CD14-positive monocyte (primary cell): ENCODE measurements around the gene PDIA6. TPM values are rescaled to one million over a fixed set of nuclear protein-coding genes. Genes with fewer than 3 reads are reported as not detected.

Experiments used
- DNase-seq, 3 donors: peaks; one replicate each; pipeline ENCODE4 v3.0.0-alpha.2; 2011 to 2022
- H2AFZ ChIP-seq: 2 replicates; pipeline ENCODE4 v1.6.0; 2012; ENCODE audit warnings: mild to moderate bottlenecking, low read depth, low read length, inconsistent platforms; ENCODE audit not compliant: insufficient read depth, poor library complexity, severe bottlenecking
- H3K27ac ChIP-seq, 2 donors: 1 replicate in 1 of 2; 2 replicates in 1 of 2; pipeline ENCODE4 v1.5.1; 2012 to 2013; ENCODE audit warnings: low read length in 2 of 2, control low read depth in 1 of 2, inconsistent platforms in 1 of 2, low read depth in 1 of 2, mild to moderate bottlenecking in 1 of 2
- H3K27me3 ChIP-seq, 2 donors: one replicate each; pipeline versions ENCODE4 v1.6.0 to v1.6.1; 2011 to 2013; ENCODE audit warnings: low read length in 2 of 2; ENCODE audit not compliant: control insufficient read depth in 2 of 2, insufficient read depth in 2 of 2
- H3K36me3 ChIP-seq, 2 donors: replicated peaks in 1 of 2; 1 replicate in 1 of 2; 2 replicates in 1 of 2; pipeline versions ENCODE4 v1.5.1 to v1.6.1; 2012 to 2013; ENCODE audit warnings: low read length in 2 of 2, control low read depth in 1 of 2, inconsistent platforms in 1 of 2, mild to moderate bottlenecking in 1 of 2; ENCODE audit not compliant: insufficient read depth in 2 of 2, control insufficient read depth in 1 of 2
- H3K4me1 ChIP-seq, 2 donors: 1 replicate in 1 of 2; 2 replicates in 1 of 2; pipeline versions ENCODE4 v1.5.1 to v1.6.1; 2012 to 2013; ENCODE audit warnings: low read length in 2 of 2, control low read depth in 1 of 2, inconsistent platforms in 1 of 2, mild to moderate bottlenecking in 1 of 2, moderate library complexity in 1 of 2; ENCODE audit not compliant: insufficient read depth in 2 of 2, control insufficient read depth in 1 of 2
- H3K4me2 ChIP-seq: replicated peaks from 2 replicates; pipeline ENCODE3; 2012; ENCODE audit warnings: low read length, moderate library complexity, mild to moderate bottlenecking; ENCODE audit not compliant: poor library complexity, severe bottlenecking; ENCODE audit errors: extremely low read depth
- H3K4me3 ChIP-seq, 3 experiments: fragments of 200-600 bp in 1 of 3; sonication (generic) in 1 of 3; replicated peaks in 1 of 3; 1 replicate in 2 of 3; 2 replicates in 1 of 3; pipeline ENCODE4 v1.5.1; 2011 to 2013; ENCODE audit warnings: low read length in 3 of 3, mild to moderate bottlenecking in 3 of 3, control low read depth in 2 of 3, low read depth in 2 of 3, inconsistent platforms in 1 of 3, moderate library complexity in 1 of 3
- H3K79me2 ChIP-seq: 2 replicates; pipeline ENCODE4 v1.6.0; 2012; ENCODE audit warnings: mild to moderate bottlenecking, control low read depth, inconsistent platforms, low read length, moderate library complexity; ENCODE audit not compliant: insufficient read depth
- H3K9ac ChIP-seq: 2 replicates; pipeline ENCODE4 v1.6.0; 2017; ENCODE audit warnings: low read length, mild to moderate bottlenecking; ENCODE audit not compliant: insufficient read depth, poor library complexity, severe bottlenecking
- H3K9me3 ChIP-seq, 2 donors: replicated peaks in 1 of 2; 1 replicate in 1 of 2; 2 replicates in 1 of 2; pipeline versions ENCODE4 v1.5.1 to v1.6.1; 2012 to 2013; ENCODE audit warnings: low read length in 2 of 2, control low read depth in 1 of 2; ENCODE audit not compliant: control insufficient read depth in 1 of 2, insufficient read depth in 1 of 2
- H4K20me1 ChIP-seq: 2 replicates; pipeline ENCODE4 v1.6.0; 2012; ENCODE audit warnings: mild to moderate bottlenecking, low read length, control low read depth, moderate library complexity; ENCODE audit not compliant: insufficient read depth
- H3K27ac Mint-ChIP-seq, 7 donors: one replicate each; pipeline ENCODE4 v1.8.0; 2020; ENCODE audit warnings: mild to moderate bottlenecking in 7 of 7, mixed read lengths in 7 of 7, moderate library complexity in 6 of 7, inconsistent platforms in 2 of 7
- H3K27me3 Mint-ChIP-seq, 3 donors: one replicate each; pipeline ENCODE4 v1.8.0; 2021 to 2022; ENCODE audit warnings: low read depth in 3 of 3, mild to moderate bottlenecking in 3 of 3, mixed read lengths in 3 of 3, moderate library complexity in 3 of 3, inconsistent platforms in 1 of 3
- H3K36me3 Mint-ChIP-seq, 2 donors: one replicate each; pipeline ENCODE4 v1.8.0; 2020; ENCODE audit warnings: mixed read lengths in 2 of 2, inconsistent platforms in 1 of 2, mild to moderate bottlenecking in 1 of 2
- H3K4me1 Mint-ChIP-seq: one replicate; pipeline ENCODE4 v1.8.0; 2020; ENCODE audit warnings: mild to moderate bottlenecking, mixed read lengths
- H3K4me3 Mint-ChIP-seq, 2 donors: one replicate each; pipeline ENCODE4 v1.8.0; 2020; ENCODE audit warnings: mild to moderate bottlenecking in 2 of 2, mixed read lengths in 2 of 2, moderate library complexity in 1 of 2
- H3K9me3 Mint-ChIP-seq, 7 donors: one replicate each; pipeline ENCODE4 v1.8.0; 2020 to 2022; ENCODE audit warnings: mixed read lengths in 7 of 7, mild to moderate bottlenecking in 6 of 7, moderate library complexity in 6 of 7, inconsistent platforms in 2 of 7
- WGBS: methylation state at CpG from one replicate; pipeline ENCODE4 v1.1.5; 2013; ENCODE audit warnings: missing lambda C conversion rate; ENCODE audit not compliant: insufficient coverage; 5-methylcytosine and 5-hydroxymethylcytosine counted together
- intact Hi-C, 2 donors: fragments of 100-400 bp; cut with micrococcal nuclease; formaldehyde crosslinking; loops; one replicate each; pipeline versions ENCODE4 v1.15.0 to v1.15.1; 2023
- polyA plus RNA-seq, 3 donors: library from polyadenylated mRNA; depleted of rRNA in 1 of 3; unstranded in 2 of 3; stranded (reverse) in 1 of 3; fragments of 300-500 nt in 2 of 3; fragments of >200 nt in 1 of 3; fragmentation: Illumina TruSeq in 2 of 3; gene quantifications; 1 replicate in 2 of 3; 2 replicates in 1 of 3; pipeline ENCODE4 v1.2.3, GENCODE V29; 2012 to 2021
- TF ChIP-seq, protein P1 (sequence below): fragments of 200-600 bp; IDR thresholded peaks from one replicate; pipeline ENCODE4 v1.8.0; 2022; ENCODE audit warnings: antibody characterized with exemption, mild to moderate bottlenecking

PDIA6 gene
- polyA plus RNA-seq, 3 donors, result 49.8 to 187 (median 166) TPM

DNA sequence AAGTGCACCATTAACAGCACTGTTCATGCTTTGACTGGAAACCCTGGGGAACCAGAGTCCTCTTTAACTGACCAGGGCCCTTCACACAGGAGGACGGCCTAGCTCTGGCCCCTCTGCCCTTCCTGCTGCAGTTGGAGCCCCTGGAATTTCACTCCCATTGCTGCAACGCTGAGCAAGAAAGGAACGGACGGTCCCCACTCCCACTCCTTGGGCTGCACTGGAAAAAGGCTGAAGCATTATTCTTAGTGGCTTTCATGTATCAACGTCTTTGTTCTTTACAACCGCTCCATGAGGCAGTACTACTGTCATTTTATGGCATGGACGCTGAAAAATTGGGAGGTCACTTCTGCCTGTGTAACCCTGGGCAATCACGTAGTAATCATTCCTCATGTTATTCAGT lies 9.9 kb downstream of the PDIA6 start:
- intact Hi-C loops, result no loop called here
- Histone ChIP-seq H3K36me3 (peaks cover 18 to 53% of the 10 kb centered on the region in 2 donors), H3K4me3 (no peak overlapping the region), H3K27ac (peak overlapping the region in 1 of 2 donors; percentile 59), H3K79me2 (peaks cover 84% of the 10 kb centered on the region), H3K4me2 (no peak overlapping the region), H3K27me3 (no peaks in the 10 kb centered on the region), H2AFZ (no peak overlapping the region), H4K20me1 (peaks cover 81% of the 10 kb centered on the region), H3K9me3 (no peaks in the 10 kb centered on the region), H3K4me1 (no peaks in the 10 kb centered on the region), H3K9ac (no peak overlapping the region)
- H3K27ac Mint-ChIP-seq, result peak overlapping the region in 1 of 7 donors; percentile 22
- no peaks in the 10 kb centered on the region for H3K9me3 Mint-ChIP-seq
- no peak overlapping the region for H3K4me3 Mint-ChIP-seq
- no peaks in the 10 kb centered on the region for H3K27me3 Mint-ChIP-seq
- 95% methylated on average over 3 of the region's 8 CpGs for WGBS
- TF ChIP-seq, protein P1, sequence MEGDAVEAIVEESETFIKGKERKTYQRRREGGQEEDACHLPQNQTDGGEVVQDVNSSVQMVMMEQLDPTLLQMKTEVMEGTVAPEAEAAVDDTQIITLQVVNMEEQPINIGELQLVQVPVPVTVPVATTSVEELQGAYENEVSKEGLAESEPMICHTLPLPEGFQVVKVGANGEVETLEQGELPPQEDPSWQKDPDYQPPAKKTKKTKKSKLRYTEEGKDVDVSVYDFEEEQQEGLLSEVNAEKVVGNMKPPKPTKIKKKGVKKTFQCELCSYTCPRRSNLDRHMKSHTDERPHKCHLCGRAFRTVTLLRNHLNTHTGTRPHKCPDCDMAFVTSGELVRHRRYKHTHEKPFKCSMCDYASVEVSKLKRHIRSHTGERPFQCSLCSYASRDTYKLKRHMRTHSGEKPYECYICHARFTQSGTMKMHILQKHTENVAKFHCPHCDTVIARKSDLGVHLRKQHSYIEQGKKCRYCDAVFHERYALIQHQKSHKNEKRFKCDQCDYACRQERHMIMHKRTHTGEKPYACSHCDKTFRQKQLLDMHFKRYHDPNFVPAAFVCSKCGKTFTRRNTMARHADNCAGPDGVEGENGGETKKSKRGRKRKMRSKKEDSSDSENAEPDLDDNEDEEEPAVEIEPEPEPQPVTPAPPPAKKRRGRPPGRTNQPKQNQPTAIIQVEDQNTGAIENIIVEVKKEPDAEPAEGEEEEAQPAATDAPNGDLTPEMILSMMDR, result no peak
- peaks cover 6% of the 10 kb centered on the region for H3K4me1 Mint-ChIP-seq
- no peak for DNase-seq
- peaks cover 31 to 47% of the 10 kb centered on the region in 2 donors for H3K36me3 Mint-ChIP-seq

DNA sequence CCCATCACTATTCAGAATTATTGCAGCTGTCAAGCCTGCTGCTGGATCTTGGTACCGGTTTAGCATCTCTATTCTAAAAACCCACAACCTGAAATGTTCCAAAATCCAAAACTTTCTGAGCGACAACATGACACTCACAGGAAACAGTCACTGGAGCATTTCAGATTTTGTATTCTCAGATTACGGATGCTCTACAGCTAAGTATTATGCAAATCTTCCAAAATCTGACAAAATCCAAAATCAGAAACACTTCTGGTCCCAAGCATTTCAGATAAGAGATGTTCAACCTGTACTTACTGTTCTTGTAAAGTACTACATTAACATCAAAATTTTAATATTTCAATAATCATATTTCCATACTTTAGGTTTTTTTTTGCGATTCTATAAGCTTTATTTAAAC lies 12.4 kb downstream of the PDIA6 start:
- H3K9me3 ChIP-seq, result no peaks in the 10 kb centered on the region
- H4K20me1 ChIP-seq, result peaks cover 73% of the 10 kb centered on the region
- no peak for DNase-seq
- peaks cover 81% of the 10 kb centered on the region for H3K79me2 ChIP-seq
- no peak overlapping the region for H2AFZ ChIP-seq
- TF ChIP-seq, protein P1, result no peak
- intact Hi-C loops, result no loop called here
- H3K4me1 Mint-ChIP-seq, result peaks cover 2% of the 10 kb centered on the region
- no peak overlapping the region for H3K9ac ChIP-seq
- no peak overlapping the region for H3K4me2 ChIP-seq
- WGBS, result 96% methylated on average over 3 of the region's 4 CpGs
- peaks cover 51 to 66% of the 10 kb centered on the region in 2 donors for H3K36me3 Mint-ChIP-seq
- no peak overlapping the region for H3K27ac ChIP-seq
- no peak overlapping the region for H3K4me3 ChIP-seq
- H3K27me3 Mint-ChIP-seq, result no peaks in the 10 kb centered on the region
- no peaks in the 10 kb centered on the region for H3K27me3 ChIP-seq
- no peaks in the 10 kb centered on the region for H3K4me1 ChIP-seq
- no peak overlapping the region for H3K4me3 Mint-ChIP-seq
- H3K27ac Mint-ChIP-seq, result no peak overlapping the region
- H3K36me3 ChIP-seq, result peaks cover 39 to 78% of the 10 kb centered on the region in 2 donors
- no peaks in the 10 kb centered on the region for H3K9me3 Mint-ChIP-seq
